Myocyte (in vitro differentiated cells): ENCODE data around the gene VPS13D. TPM values are rescaled to one million over a fixed set of nuclear protein-coding genes. Genes with fewer than 3 reads are reported as not detected.
"Not testable (repeated sequence)": the region's sequence is repeated elsewhere in the genome, so short reads cannot be mapped to it uniquely, and the experiment has no call there.

Experiments
- DNase-seq: peaks from one replicate; pipeline ENCODE4 v3.0.0-alpha.2; 2012; ENCODE audit warnings: low read depth
- total RNA-seq: library from RNA; depleted of rRNA; stranded (reverse); fragments of >200 nt; gene quantifications from 2 replicates; pipeline ENCODE4 v1.2.3, GENCODE V29; 2014

VPS13D gene
- total RNA-seq, 1 donor from 2014 or later, result 23.0 TPM

GRCh38 chr1:12448746-12449177, 218.9 kb downstream of the VPS13D start:
- no peak for DNase-seq

DNA sequence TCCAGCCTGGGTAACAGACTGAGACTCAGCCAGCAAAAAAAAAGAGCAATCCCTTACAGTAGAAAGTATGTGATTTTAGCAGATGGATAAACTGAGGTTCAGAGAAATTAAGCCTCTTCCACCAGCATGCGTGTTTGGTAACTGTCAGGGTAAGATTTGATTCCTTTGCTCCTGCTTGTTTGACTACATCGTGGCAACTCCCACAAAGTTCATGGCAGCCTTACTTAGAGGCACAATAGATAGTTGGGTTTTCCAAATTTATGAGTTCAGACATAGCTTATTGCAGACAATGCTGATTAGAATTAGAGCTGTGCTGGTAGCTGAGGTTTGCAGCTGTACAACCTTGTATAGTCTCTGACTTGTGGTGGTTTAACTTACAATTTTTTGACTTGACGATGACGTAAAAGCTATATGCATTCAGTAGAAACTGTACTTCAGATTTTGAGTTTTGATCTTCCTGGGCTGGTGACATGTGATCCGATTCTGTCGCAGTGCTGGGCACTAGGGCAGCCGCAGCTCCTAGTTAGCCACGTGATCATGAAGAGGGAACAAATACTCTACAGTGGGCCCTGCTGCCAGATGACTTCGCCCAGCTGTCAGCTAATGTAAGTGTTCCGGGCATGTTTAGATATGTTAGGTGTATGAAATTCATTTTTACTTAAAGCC, 220.4 kb downstream of the VPS13D start:
- DNase-seq, result no peak

DNA sequence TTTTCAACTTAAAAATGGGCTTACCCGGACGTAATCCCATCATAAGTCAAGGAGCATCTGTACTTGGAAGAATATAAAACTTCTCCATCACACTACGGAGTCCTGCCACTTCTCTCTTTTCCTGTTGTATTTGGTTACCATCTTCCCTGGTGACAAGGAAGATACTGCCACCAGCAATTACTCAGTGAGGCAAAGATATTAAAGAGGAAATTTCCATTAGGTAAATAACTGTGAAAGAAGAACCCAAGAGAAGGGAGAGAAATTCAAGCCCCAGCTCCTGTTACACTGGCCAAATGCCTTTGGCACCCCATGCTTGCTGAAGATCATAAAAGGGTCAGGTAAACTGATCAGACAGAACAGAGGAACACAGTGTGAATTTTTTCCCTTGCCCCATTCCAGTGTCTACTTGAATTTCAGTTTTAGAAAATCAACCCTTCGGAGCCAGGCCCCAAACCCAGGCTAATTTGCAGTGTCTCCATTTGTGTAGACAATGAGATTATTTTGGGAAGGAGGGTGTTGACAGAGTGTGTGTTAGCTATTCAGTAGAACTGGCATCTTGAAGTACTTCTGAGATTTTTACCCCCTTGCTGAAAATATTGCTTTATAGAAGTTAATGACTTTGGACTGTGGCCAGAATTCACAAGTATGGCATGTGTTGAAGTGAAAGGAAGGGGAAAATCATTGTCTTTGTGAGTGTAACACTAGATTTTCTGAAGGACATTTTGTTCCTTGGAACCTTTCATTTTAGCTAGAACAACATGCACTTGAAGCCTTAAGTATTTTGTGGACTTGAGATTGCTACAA, 221.1 kb downstream of the VPS13D start:
- DNase-seq, result no peak

- no peak for DNase-seq
Measured at GRCh38 chr1:12451560-12451900, 221.7 kb downstream of the VPS13D start.

- no peak for DNase-seq
Measured at GRCh38 chr1:12452262-12452661, 222.4 kb downstream of the VPS13D start.

DNA sequence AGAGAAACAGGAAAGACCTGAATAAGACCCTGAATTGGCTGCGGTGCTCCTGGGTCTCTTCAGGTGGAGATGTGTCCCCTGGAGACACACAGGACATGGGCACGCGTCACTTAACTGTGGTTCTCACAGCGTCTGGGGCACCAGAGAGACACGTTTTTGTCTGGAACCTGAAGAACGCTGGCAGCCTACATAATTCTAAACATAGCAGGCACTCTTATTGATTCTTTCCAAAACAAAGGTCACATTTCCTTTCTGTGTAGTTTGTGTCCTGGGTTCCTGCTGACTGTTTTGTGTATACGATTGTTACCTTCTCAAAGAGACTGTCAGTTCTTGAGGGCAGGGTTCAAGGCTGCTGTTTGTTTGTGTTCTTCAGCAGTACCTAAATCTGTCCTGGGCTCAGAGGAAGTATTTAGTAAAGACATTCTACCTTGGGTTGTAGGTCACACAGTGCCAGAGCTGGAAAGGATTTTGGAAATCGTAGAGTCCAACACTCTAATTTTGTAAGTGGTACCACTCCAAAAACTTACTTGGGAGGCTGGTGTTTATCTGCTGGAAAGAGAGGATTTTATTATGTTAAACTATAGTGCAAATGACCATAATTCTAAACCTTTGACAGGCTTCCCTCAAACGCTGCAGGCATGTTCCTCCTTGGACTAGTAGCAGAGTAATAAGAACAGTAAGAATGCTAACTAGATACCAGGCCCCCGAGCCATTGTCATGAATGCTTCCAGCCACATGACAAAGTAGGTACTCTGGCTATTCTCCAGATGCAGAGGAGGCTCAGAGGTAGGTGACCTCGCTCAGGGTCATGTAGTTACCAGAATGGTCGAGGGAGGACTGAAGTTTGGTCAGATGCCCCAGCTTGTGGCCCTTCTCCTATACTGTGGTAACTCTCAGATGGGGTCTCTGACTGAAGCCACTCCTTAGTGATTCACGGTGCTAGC, 223.8 kb downstream of the VPS13D start:
- no peak for DNase-seq

DNA sequence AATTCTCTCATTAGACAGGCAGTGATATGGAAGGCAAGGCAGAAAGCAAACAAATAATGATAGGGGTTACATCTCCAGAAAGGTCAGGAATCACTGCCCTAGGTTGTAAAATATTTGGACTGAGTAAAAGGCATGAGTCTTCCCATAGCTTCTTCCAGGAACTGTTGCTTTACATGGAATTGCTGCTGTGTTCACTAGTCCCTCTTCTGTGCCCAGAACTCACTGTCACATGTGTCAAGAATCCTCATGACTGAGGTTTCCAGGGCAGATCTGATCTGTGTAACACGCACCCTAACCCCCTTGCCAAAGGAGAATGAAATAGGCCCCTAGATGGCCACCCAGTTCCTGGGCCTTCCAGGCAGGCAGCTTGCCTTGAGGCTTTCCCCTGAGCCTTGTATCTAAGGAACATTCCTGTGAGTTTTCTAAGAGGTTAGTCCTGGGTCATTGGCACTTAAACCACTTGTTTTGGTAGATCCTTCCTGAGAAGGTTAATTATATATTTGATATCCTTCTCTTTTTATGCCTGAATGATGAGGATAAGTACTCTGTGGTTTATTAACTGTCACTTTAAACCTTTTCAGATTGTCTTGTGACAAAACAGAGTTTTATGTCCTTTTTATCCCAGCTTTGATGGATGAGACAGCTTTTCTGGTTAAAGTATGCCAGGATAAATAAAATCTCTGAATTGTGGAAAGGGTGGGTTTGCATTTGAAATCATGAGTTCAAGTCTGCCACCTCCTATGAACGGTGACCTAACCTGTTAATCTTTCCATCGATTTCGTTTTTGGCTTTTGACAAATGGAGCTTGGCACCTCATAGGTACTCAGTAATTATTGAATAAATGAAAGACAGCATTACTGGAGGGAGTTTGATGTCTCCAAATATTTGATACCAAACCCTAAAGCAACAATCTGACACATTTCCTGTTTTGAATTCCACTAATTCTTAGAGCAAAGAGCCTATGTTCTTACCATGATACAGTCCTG, 224.9 kb downstream of the VPS13D start:
- no peak for DNase-seq

- not testable (repeated sequence) for DNase-seq
Measured at GRCh38 chr1:12456081-12456480, 226.3 kb downstream of the VPS13D start.

- DNase-seq, result no peak
Measured at GRCh38 chr1:12456979-12457378, 227.1 kb downstream of the VPS13D start.

- DNase-seq, result no peak
Measured at GRCh38 chr1:12457771-12458170, 227.9 kb downstream of the VPS13D start.

GRCh38 chr1:12458571-12458970, 228.7 kb downstream of the VPS13D start:
- no peak for DNase-seq

GRCh38 chr1:12460121-12460520, 230.3 kb downstream of the VPS13D start:
- no peak for DNase-seq

GRCh38 chr1:12460911-12461621, 231.2 kb downstream of the VPS13D start:
- no peak for DNase-seq

- DNase-seq, result no peak
Measured at GRCh38 chr1:12461754-12462153, 231.9 kb downstream of the VPS13D start.

GRCh38 chr1:12462586-12462985, 232.8 kb downstream of the VPS13D start:
- no peak for DNase-seq

- no peak for DNase-seq
Measured at GRCh38 chr1:12464045-12464461, 234.2 kb downstream of the VPS13D start.

GRCh38 chr1:12464598-12465056, 234.8 kb downstream of the VPS13D start:
- peak; percentile 89 for DNase-seq

- no peak for DNase-seq
Measured at GRCh38 chr1:12465126-12465525, 235.3 kb downstream of the VPS13D start.

DNA sequence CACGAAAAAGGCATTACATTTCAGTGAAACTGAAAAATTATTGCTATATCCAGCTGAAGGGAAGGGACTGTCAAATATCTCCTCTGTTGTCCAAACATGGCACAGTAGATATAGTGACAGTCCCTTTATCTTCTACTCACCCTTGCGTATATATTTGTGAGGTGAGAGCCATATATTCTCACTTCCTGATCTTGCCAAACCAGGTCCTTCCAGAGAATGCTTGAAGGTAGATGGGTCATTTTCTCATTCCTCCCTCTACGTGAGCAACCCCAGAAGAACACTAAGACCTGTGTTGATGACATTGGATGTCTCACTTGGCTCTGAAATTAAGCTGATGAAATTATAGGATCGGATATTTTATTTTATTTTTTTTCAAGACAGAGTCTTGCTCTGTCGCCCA, 237.0 kb downstream of the VPS13D start:
- DNase-seq, result no peak
